ENCODE results near the gene PCDH19.
"Not testable (repeated sequence)": the region's sequence is repeated elsewhere in the genome, so short reads cannot be mapped to it uniquely, and the experiment has no call there.

The PCDH19 gene

GRCh38 chrX:100409610-100410590, at the start of gene PCDH19:
PCDH19 (minus strand) TSS chrX:100410273; CDS start chrX:100408597, 1,676 bp downstream.
- DNase-seq: peak; percentile 85

- DNase-seq: peak; percentile 64
Measured at GRCh38 chrX:100449696-100450608, 39.9 kb upstream of the PCDH19 start.

- peak; percentile 70 for DNase-seq
Measured at GRCh38 chrX:100447655-100448397, 37.8 kb upstream of the PCDH19 start.

GRCh38 chrX:100445593-100445992, 35.5 kb upstream of the PCDH19 start:
- DNase-seq: no peak

- DNase-seq: not testable (repeated sequence)
Measured at GRCh38 chrX:100441321-100441720, 31.2 kb upstream of the PCDH19 start.

GRCh38 chrX:100440006-100440405, 29.9 kb upstream of the PCDH19 start:
- DNase-seq: no peak

- no peak for DNase-seq
Measured at GRCh38 chrX:100435726-100436125, 25.7 kb upstream of the PCDH19 start.

- peak; percentile 49 for DNase-seq
Measured at GRCh38 chrX:100424012-100424411, 13.9 kb upstream of the PCDH19 start.

GRCh38 chrX:100418556-100418955, 8.5 kb upstream of the PCDH19 start:
- DNase-seq: no peak

- no peak for DNase-seq
Measured at GRCh38 chrX:100417681-100418080, 7.6 kb upstream of the PCDH19 start.

GRCh38 chrX:100413229-100413628, 3.2 kb upstream of the PCDH19 start:
- DNase-seq: peak; percentile 85

- DNase-seq: peak; percentile 7
Measured at GRCh38 chrX:100411802-100412715, 2.0 kb upstream of the PCDH19 start.

GRCh38 chrX:100410901-100411801, 1.1 kb upstream of the PCDH19 start:
- DNase-seq: peak; percentile 59

GRCh38 chrX:100408713-100409609, 1.1 kb downstream of the PCDH19 start:
- DNase-seq: peak; percentile 45

- peak; percentile 33 for DNase-seq
Measured at GRCh38 chrX:100407784-100408712, 2.0 kb downstream of the PCDH19 start.

GRCh38 chrX:100407147-100407783, 2.8 kb downstream of the PCDH19 start:
- DNase-seq: no peak

GRCh38 chrX:100405424-100405823, 4.6 kb downstream of the PCDH19 start:
- DNase-seq: peak; percentile 7

- DNase-seq: no peak
Measured at GRCh38 chrX:100404851-100405250, 5.2 kb downstream of the PCDH19 start.

Data from DMS53 (cell line).